HG03469 (cell line): ENCODE measurements around the gene CDC42SE2.
"Not testable (repeated sequence)": the region's sequence is repeated elsewhere in the genome, so short reads cannot be mapped to it uniquely, and the experiment has no call there.

Experiments used
- ATAC-seq: cut with Tn5 transposase; IDR thresholded peaks from one replicate; pipeline ENCODE4 v1.9.1; 2021; ENCODE audit warnings: mild to moderate bottlenecking, moderate library complexity, moderate number of reproducible peaks; ENCODE audit not compliant: unreplicated experiment

CDC42SE2 gene

DNA sequence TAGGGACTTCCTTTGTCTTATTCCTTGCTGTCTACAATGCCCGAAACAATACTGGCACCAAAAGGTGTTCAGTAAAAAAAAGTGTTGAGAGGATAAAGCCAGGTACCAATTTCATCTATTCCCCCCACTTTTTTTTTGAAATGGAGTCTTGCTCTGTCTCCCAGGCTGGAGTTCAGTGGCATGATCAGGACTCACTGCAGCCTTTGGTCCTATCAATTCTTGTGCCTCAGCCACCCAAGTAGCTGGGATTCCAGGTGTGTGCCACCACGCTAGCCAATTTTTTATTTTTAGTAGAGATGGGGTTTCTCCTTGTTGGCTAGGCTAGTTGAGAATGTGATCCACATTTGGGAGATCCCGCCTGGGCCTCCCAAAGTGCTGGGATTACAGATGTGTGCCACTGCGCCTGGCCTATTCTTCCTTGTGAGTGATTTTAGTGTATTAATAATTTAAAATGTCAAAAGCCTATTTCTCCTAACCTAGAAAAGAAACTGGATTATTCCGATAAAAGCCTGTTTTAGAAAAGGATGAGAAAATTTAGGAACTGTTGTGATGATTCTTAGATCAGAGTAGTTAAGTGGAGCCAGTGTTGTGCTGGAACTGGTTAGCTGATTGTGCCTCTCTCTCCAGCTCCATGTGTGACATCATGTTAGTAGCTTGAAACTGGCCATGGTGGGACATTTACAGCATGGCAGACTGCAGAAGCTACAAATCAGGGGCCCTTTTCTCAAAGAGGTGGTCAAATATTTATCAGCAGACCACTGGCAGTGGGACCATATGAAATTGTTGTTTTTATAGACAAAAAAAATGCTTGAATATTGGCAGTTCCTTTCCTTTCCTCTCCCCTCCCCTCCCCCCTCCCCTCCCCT is 14.3 kb downstream of the CDC42SE2 start:
- no peak for ATAC-seq

DNA sequence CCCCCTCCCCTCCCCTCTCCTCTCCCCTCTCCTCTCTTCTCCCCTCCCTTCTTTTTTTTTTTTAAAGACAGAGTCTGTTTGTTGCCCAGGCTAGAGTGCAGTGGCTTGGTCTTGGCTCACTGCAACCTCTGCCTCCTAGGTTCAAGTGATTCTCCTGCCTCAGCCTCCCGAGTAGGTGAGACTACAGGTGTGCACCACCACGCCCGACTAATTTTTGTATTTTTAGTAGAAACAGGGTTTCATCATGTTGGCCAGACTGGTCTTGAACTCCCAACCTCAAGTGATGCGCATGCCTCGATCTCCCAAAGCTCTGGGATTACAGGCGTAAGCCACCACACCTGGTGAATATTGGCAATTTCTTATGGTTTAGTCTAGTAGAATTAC is 14.9 kb downstream of the CDC42SE2 start:
- ATAC-seq, result not testable (repeated sequence)

DNA sequence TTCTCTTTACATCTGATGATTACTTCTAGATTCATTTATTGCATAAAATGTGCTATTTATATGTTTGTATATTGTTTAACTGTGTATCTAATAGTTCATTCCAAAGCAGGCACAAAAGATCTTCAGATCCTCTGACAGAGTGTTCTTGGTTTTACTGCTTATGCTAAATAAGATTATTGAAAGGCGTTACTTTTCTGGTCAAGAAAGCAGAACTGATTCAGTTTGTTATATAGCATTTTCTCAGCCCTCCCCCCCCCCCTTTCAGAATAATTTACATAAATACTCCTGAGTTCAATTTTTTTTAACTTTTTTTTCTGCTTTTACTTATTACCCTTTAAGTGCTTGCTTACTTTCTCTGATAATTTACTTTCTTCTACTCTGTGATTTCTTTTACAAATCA is 15.4 kb downstream of the CDC42SE2 start:
- ATAC-seq, result no peak

DNA sequence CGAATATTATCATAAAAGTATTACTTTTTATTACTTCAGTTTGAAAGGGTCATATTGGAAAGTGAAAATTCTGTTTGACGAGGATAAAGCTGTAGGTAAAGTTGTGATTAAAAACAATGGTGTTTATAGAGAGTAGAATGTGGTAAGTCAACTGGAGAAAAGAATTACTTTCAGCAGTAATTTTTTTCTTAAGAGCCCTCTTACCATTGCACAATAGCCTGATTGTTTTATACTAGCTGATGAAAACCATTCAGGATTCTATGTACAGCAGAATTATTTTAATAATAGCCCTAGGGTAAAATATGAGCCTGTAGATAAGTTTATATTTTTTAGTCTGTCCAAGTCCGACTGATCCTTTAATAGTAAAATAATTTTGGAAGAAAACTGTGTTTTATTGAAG is 16.6 kb downstream of the CDC42SE2 start:
- no peak for ATAC-seq

DNA sequence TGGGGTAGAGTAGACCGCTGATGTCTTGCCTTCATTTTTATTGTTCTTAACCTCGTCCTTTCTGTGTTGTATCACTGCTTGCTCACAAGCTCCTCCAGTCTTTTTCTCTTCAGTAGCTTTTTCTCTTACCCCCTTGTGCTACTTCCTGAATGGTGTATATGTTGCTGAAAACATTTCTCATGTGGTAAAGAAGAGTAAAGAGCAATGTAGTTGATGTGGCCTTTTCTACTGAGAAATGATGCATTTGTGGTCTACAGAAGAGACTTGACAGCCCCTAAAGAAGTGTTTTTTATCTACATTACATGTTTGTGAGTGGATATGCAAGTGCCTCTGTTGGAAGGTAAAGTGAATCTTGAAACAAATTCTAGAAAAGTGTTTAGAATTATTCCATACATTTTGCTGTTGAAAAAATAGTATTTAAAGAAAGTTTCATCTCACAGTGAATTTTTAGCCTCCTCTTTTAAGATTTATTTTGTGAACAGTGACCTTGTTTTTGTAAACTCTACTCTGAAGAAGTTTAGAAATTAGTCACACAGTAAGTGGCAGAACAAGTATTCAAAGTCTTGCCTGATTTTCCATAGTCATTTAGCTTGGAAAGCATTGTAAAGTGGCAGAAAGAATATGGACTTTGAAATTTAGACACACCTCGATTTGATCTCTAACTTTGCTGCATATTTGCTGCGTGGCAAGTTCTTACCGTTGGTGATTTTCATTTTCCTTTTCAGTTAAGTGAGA is 17.4 kb downstream of the CDC42SE2 start:
- peak; percentile 38 for ATAC-seq

DNA sequence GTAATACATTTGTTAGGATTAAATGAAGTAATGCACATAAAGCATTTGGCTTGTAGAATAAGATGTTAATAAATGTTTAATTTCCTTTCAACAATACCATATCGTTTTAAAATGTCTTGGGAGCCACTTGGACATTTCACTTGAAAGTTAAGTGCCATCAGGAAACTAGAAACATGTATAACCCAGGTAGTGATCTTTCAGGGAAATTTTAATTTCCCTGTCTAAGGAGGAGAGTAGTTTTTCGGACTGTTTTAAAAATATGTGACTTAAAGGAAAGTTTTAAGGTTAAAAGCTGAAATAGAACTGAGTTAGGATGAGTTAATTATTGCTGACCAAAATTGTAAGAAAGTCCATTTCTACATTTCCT is 18.0 kb downstream of the CDC42SE2 start:
- no peak for ATAC-seq

DNA sequence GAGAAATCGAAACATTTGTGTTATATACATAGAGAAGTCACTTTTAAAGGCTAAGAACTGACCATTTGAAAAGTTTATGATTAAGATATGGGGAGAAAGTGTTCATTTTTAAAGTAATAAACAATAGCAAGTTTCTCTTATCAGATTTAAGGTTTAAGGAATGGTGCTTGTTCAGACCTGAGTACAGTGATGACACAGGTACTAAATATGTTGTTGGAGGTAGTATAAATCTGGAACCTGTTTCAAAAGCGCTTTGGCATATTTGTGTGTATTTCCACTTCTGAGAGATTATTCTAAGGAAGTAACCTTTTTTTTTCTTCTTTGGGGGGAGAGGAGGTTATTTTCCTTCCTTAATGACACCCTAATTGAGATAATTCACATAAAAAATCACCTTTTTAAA is 18.4 kb downstream of the CDC42SE2 start:
- no peak for ATAC-seq

DNA sequence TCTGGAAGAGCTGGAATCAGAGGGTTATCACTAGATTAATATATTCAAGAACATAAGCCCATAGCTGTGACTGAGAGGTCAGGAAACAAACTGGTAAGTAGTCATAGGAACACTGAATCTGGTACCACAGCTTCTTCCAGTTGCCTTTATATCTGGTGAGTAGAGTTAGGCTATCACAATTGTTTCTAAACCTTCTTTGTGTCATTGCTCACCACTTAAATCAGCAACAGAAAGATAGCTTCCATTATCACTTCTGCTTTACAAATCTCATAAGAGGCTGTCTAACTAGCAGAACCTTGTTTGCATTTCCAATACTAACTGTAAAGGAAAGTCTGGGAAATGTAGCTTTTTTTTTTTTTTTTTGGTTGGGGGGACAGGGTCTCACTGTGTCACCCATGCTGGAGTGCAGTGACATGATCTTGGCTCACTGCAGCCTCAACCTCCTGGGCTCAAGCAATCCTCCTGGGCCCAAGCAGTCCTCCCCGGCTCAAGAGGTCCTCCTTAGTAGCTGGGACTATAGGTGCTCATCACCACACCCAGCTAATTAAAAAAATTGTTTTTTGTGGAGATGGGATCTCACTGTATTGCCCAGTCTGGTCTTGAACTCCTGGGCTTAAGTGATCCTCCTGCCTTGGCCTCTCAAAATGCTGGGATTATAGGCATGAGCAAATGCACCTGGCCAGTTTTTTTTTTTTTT is 22.0 kb downstream of the CDC42SE2 start:
- ATAC-seq, result no peak

DNA sequence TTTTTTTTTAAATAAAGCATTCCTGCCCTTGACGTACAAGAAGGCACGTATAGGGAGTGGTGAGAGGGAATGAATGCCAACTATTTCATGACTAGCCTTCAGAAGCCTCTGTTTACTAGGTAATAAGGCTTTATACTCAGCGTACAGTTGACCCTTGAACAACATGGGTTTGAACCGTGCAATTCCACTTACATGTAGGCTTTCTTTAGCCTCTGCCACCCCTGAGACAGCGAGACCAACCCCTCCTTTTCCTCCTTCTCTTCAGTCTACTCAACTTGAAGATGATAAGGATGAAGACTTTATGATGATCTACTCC is 22.5 kb downstream of the CDC42SE2 start:
- ATAC-seq, result no peak

DNA sequence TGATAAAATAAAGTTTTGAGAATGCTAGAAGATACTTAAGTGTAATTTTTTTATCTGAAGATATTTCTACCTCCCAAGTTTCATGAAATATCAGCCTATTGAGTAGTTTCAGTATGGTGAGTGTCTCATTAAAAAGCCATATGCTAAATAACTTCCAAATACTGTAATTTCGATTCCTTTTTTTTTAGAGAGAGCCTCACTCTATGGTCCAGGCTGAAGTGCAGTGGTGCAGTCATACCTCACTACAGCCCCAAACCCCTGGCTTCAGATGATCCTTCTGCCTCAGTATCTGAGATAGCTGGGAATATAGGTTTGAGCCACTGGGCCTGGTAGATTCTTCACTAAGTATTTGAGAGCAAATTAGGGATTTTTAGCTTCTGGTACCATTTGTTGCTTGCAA is 24.5 kb downstream of the CDC42SE2 start:
- ATAC-seq, result peak; percentile 28

DNA sequence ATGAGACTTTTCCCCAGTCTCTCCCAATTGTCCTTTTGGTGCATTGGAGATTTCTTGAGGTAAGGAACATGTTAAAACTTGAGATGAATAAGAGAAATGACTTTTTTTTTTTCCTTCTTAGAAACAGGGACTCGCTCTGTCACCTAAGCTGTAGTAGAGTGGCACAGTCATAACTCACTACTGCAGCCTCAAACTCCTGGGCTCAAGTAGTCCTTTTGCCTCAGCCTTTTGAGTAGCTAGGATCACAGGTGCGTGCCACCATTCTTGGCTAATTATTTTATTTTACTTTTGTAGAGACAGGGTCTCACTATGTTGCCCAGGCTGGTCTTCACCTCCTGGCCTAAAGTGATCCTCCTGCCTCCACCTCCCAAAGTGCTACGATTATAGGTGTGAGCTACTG is 25.9 kb downstream of the CDC42SE2 start:
- ATAC-seq, result peak; percentile 37

DNA sequence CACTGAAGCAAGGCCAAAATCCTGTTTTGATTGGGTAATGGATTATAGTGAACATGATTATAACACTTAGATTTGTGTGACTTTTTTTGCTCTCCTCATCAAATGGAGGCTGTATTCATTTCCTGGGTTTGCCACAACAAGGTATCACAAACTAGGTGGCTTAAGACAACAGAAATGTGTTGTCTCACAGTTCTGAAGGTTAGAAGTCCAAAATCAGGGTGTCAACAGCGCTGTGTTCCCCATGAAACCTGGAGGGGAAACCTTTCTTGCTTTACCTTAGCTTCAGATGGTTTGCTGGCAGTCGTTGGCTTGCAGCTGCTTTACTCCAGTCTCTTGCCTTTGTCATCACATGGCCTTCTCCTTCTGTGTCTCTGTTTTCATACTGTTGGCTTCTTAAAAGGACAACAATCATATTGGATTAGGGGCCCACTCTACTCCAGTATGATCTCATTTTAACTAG is 32.4 kb downstream of the CDC42SE2 start:
- no peak for ATAC-seq

DNA sequence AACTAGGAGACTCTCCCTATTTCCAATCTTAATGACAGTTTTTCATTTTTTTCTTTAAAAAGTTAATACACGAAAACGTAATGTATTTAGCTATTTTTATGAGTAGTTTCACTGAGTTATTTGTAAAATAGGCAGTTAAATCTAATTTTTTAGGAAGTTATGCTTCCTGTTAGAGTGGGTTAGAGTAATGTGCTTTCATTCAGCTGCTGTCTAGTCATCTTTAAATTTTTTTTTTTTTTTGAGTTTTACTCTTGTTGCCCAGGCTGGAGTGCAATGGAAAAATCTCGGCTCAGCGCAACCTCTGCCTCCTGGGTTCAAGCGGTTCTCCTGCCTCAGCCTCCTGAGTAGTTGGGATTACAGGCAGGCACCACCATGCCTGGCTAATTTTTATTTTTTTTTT is 34.0 kb downstream of the CDC42SE2 start:
- ATAC-seq, result no peak

DNA sequence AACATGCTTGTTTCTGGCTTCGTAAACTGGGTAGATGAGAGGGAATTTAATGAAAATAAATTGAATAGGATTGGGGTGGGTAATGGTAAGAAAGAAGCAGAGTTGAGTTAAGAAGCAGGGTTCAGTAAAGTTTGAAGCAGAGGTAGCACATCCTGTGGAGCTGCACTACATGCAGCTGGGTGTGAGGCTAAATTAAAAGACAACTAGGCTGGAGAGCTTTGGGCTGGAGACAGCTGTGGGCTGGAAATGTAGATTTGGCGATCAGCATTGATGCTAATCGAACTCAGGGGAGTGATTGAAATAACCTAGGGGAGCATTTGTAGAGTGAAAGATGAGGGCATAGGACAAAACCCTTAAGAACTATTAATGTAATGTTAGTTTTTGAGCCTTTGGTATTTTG is 35.6 kb downstream of the CDC42SE2 start:
- ATAC-seq, result no peak

DNA sequence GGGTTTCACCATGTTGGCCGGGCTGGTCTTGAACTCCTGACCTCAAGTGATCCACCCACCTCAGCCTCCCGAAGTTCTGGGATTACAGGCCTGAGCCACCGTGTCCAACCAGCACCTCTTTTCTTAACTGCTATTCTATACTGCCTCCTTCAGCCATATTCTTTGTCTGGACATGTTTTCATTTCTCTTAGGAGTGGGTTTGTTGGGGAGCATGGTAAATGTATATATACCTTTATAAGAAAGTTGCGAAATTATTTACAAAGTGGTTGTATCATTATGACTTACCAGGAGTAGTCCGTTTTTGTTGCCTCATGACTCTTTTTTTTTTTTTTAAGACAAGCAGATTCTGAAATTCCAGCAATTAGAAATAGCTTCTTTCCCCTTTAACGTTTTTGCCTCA is 38.7 kb downstream of the CDC42SE2 start:
- ATAC-seq, result no peak

DNA sequence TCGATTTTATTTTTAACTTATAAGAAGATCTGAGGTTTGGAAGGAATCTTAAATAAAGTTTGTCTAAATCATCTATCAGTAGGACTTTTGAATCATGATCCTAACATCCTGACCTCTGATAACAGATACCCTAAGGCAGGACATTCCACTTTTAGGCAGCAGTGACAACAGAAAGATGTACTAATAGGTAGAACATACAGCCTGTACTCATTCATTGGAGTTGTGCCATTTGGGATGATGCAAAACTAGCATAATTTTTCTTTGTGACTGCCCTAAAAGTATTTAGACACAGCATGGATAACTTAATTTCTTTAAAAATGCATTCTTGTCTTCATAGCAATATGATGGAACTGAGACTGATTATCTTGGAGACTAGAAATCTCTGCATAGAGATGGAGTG is 39.7 kb downstream of the CDC42SE2 start:
- ATAC-seq, result no peak

DNA sequence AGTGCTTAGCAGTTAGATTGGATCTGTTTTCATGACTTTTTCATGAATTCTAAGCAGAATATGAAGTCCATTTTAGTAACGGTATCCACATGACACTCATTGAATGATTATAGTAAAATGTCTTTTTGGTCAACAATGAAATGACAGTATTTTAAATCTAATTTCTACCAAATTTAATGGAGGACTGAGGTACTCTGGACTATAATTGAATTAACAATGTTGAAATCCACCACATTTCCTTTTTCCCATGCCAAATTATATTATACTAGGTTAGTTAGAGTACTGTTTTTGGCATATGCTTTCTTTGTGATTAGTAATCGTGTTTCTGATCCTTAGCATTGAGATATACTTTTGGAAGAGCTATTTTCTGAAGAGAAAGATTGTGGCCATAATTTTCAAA is 40.6 kb downstream of the CDC42SE2 start:
- ATAC-seq, result no peak

DNA sequence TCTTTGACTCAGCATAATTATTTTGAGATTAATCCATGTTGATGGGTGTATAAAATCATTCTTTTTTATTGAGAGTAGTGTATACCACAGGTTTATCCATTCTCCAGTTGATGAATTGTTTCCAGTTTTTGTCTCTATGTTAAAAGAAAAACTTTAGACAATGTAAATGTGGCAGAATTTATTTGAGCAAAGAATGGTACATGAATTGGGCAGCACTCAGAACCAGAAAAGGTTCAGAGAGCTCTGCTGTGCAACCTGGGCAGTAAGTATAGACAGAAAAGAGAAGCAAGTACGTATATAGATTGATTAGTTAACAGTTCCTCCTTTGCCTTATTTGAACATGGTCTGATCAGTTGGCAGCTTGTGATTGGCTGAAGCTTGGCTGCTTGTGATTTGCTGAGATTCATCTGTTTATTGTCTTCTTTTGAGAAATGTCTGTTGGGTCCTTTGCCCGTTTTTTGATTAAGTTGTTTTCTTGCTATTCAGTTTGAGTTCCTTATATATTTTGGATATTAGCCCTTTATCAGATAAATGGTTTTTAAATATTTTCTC is 41.4 kb downstream of the CDC42SE2 start:
- ATAC-seq, result no peak

DNA sequence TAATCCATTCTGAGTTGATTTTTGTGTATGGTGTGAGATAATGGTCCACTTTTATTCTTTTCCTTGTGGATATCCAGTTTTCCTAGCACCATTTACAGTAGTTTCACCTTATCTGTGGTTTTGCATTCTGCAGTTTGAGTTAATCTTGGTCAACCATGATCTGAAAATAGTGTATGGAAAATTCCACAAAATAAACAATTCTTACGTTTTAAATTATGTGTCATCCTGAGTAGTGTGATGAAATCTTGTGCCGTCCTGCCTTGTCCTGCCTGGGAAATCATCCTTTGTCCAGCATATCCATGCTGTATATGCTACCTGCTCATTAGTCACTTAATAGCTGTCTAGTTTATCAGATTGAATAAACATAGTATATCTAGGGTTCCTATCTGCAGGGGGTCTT is 42.1 kb downstream of the CDC42SE2 start:
- no peak for ATAC-seq

DNA sequence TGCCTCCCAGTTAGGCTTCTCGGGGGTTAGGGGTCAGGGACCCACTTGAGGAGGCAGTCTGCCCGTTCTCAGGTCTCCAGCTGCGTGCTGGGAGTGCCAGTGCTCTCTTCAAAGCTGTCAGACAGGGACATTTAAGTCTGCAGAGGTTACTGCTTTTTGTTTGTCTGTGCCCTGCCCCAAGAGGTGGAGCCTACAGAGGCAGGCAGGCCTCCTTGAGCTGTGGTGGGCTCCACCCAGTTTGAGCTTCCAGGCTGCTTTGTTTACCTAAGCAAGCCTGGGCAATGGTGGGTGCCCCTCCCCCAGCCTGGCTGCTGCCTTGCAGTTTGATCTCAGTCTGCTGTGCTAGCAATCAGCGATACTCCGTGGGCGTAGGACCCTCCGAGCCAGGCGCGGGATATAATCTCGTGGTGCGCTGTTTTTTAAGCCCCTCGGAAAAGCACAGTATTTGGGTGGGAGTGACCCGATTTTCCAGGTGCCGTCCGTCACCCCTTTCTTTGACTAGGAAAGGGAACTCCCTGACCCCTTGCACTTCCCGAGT is 48.5 kb downstream of the CDC42SE2 start:
- ATAC-seq, result not testable (repeated sequence)

DNA sequence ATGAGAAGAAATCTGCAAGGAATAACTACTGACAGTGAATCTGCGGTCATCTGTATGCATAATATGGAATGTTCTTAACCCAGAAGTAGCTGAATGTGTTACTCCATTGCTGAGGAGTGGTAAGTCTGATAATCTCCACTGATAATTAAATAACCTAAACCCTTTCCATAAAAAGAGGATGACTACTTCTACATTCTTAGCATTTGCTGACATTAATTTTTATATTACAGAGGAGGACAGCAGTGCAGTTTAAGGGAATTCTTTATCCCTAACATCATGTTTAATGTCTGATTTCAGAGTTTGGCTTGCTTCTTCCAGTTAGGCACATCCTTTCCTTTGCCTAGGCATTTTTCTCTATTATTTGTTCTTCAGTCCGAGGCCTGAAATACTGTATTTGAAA is 52.2 kb downstream of the CDC42SE2 start:
- ATAC-seq, result no peak
